DMS153 treated with DMSO at 0.1 percent for 48 hours (cell line): ENCODE results near the gene DDI1.

Source experiments
- DNase-seq: peaks from one replicate; lab custom pipeline; 2025; ENCODE audit not compliant: unreplicated experiment; lab: John Stamatoyannopoulos, UW

Gene DDI1

DNA sequence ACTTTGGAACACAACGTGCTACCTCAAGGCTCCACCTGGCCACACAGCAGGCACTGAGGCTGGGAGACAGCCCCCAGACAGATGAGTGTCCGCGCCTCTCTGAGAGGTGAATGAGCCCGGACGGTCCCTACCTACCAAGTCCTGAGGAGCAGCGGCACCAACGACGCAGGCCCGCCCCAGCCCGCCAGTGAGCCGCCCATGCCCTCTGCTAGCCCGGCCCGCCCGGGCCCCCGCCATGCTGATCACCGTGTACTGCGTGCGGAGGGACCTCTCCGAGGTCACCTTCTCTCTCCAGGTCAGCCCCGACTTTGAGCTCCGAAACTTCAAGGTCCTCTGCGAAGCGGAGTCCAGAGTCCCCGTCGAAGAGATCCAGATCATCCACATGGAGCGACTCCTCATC lies at the start of gene DDI1:
DDI1 (plus strand) TSS at position 53 of the 400 bp plus-strand sequence; CDS start at position 236, 183 bp downstream.
- DNase-seq = no peak

- DNase-seq = no peak
Measured at GRCh38 chr11:103987629-103988594, 48.5 kb upstream of the DDI1 start.

DNA sequence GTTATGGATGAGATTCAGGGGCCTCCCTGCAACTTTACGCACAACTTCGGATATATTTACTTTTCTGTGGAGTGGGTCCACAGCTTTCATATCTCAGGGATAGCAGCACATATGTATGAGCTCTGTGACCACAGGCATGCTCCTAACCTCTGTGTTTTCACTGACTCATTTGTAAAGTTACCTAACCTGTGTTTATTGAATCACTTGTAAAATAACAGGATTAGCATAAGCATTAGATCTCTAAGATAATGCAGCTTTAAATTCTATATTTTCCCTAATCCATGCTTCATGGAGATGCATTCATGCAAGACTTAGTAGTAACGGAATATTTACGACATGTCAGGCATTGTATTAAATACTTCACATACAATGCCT lies 47.9 kb upstream of the DDI1 start:
- DNase-seq = no peak

- DNase-seq = no peak
Measured at GRCh38 chr11:103993507-103993906, 42.9 kb upstream of the DDI1 start.

GRCh38 chr11:103994094-103994493 lies 42.3 kb upstream of the DDI1 start:
- DNase-seq = no peak

GRCh38 chr11:103994518-103994917 lies 41.9 kb upstream of the DDI1 start:
- no peak for DNase-seq

GRCh38 chr11:103995896-103996295 lies 40.5 kb upstream of the DDI1 start:
- DNase-seq = no peak

DNA sequence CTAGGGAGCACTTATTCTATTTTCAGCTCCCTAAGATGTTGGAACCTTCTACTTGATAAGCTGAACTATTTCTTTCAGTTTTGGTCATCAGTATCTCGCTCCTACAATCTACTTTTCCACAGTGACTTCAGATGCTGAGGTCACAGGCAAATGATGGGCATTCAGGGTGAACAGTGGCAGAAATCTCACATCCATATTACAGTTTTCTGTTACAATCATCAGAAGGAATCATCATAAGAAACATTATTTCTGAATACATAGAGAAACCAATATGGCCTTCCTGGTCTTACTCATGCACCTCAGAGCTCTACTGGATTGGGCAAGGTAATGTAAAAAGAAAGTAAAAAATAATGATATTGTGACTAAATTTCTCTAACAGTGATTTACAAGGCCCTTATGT lies 39.4 kb upstream of the DDI1 start:
- no peak for DNase-seq

DNA sequence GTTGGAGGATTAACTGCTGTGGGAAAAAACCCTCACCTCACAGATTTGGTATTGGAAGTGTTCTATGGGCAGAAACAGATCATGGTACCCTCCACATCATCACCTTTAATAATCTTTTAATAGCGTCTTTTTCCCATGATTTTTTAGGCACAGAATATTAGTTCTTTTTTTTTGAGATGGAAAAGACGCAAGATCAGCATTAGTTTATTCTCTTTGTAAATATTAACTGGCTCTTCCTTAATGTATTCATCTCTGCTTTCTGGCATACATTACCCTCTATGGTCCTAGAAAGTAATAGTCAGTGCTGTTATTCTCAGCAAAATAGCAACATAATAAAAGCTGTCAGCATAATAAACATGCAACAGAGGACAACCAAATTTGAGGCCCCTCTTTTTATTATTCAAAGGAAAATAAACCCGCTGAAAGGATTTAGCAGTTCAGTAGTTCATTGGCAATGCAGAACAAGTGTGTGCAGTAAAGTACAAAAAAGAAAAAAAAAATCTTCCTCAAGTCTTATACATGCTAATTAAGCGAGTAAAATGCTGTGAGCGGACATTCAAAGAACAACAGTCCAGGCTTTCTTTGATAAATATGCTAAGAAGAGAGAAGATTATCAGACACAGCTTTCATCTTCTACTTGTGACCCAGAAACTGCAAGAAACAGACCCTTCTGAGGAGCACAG lies 37.5 kb upstream of the DDI1 start:
- no peak for DNase-seq

- no peak for DNase-seq
Measured at GRCh38 chr11:104000798-104001197, 35.6 kb upstream of the DDI1 start.

- no peak for DNase-seq
Measured at GRCh38 chr11:104001561-104002056, 34.8 kb upstream of the DDI1 start.

DNA sequence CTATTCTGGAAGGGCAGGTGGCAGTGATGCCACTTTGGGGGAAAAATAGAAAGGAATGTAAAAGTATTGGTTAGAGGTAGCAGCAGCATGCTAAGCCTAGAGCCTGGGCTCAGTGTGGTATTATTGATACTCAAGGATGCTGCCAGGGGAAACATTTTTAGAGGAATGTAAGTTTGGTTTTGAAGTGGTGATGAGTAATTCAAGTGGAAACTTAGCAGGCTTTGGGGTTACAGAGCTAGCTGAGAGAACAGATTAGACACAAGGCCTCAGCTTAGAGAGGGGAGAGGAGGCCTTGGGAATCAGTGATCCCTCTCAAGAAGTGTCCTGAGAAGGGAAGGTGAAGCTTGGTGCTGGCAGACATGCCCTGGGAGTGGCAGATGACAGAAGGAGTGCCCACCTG lies 32.9 kb upstream of the DDI1 start:
- no peak for DNase-seq

- no peak for DNase-seq
Measured at GRCh38 chr11:104005234-104005855, 31.1 kb upstream of the DDI1 start.

DNA sequence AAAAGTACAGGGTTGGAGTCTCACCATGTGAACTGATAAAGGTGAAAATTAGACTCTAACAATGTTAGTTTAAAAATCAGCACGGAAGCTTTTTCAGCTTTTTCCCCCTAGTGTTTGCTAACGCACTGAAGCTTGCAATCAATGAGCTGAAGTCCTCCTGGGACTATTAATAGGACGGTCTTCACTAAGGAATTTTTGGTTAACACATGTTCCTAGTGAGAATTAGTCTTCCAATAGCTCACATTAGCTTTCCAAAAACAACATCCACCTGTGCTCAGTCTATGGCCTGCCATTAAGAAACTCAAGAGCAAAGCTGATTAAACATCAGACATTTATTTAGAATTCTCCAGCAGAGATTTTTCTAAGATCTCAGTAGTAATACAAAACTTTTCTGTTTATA lies 26.7 kb upstream of the DDI1 start:
- DNase-seq = no peak

DNA sequence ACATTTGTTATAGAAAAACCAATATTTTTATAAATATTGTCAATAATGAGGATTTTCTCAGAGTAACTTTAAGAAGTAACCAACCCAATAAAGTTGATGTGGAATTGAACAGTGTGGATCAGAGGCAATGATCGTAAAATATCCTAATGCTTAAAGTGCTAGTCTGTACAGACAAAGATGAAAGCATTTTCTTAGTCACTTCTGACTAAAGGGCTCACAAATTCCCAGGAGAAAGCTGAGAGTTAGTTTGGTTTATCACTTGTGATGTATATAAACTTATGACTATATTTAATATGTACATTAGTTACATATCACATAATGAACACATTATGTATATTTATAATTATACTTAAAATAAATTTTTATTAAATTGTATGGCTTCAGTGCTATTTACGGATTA lies 25.4 kb upstream of the DDI1 start:
- DNase-seq = no peak

GRCh38 chr11:104015649-104016415 lies 20.6 kb upstream of the DDI1 start:
- DNase-seq = no peak

DNA sequence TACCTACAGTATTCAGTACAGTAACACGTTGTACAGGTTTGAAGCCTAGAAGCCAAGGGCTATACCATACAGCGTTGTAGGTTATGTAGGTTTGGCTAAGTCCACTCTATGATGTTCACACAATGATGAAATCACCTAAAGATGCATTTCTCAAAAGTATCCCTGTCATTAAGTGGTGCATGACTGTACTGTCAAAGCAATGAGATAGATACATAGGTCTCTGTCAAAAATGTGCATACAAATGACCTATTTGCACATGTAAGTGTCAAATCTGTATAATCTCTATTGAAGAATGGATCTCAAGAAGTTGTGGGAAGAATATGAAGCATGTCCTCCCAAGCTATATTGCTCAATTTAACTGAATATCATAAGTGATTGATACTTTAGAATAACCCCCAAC lies 11.9 kb upstream of the DDI1 start:
- DNase-seq = no peak

DNA sequence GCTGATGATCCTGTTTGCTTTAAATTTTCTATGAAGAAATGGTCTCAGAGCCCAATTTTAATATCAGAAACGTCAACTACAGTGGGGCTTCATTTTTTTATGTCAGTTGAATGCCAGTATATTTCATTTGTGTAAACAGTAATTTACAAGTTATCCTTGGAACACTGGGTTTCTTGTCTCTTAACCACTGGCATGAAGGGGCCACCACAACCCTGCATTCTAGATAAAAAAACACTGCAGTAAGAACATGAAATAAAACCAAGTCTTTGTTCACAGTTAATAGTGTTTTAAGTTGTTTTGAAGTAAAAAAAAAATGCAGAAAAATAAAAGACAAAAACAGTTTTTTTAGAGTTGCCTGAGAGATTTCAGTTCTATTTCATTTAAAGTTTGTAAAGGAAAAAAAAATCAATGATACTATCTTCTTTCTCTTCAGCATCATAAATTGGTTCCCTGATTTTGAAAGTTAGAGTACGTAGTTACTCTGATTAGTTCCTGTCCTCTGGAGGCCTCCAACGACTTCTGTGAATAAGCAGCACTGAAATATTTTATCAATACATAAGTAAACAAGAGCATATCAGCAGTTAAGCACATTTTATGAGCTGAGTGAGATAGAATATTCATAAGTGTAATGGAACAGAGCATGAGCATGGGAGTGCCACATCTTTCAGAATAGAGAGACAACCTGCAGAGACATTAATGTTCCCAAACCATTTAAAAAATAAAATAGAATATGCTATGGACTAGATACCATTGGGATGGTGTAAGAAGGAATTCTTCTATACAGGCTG lies 7.8 kb upstream of the DDI1 start:
- DNase-seq = no peak

- DNase-seq = no peak
Measured at GRCh38 chr11:104033134-104033533, 3.3 kb upstream of the DDI1 start.

DNA sequence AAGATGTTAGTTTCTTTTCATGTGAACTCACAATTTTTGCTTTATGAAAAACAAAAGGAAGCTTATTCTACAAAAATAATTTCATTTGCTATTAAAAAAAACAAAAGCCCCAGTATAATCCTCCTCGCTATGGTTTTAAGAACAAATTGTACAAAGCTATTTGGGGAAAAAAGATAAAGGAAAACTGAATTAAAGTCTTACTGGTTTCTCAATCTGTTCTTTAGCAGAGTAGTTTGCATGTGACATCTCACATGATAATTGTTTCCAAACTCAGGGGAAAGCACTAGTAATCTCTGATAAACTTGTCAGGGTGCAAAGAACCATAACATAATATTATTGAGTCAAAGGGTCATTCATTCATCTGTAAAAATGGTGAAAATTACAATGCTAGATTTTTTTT lies 2.9 kb upstream of the DDI1 start:
- no peak for DNase-seq
